ENCODE results near the gene FLOT1. TPM values are rescaled to one million over a fixed set of nuclear protein-coding genes. Genes with fewer than 3 reads are reported as not detected.
A peak's percentile ranks its signal among the peaks of the same experiment; 100 is the strongest.

FLOT1 gene
- total and polyA plus RNA-seq, 9 of the 15 experiments (the other 6 are each of a cell fraction or from before 2014, with no cell fraction given) = 11.7 to 149 (median 118) TPM

- TF ChIP-seq ARID4B (CRISPR knock-in tag; IDR thresholded peaks at IDR 0.05) = 0 out of 2 replicates have a peak, but pooled peaks have one; percentile 1
- TF ChIP-seq ZNF592 (IDR thresholded peaks at IDR 0.05) = no peak
- TF ChIP-seq ZBTB8A (IDR thresholded peaks at IDR 0.05; ENCODE audit: partially characterized antibody) = no peak
- no peak for TF ChIP-seq NELFE (IDR thresholded peaks at IDR 0.05; ENCODE audit: insufficient read depth, insufficient read length)
- no peak for TF ChIP-seq CHAMP1 (IDR thresholded peaks at IDR 0.05)
- TF ChIP-seq RFX5 (IDR thresholded peaks at IDR 0.05; ENCODE audit: low read depth, low read length) = no peak
- no peak for TF ChIP-seq KLF6 (CRISPR knock-in tag; IDR thresholded peaks at IDR 0.05; ENCODE audit: borderline replicate concordance)
- no peak for TF ChIP-seq JUND (IDR thresholded peaks at IDR 0.05; ENCODE audit: borderline replicate concordance, low read depth, low read length)
- TF ChIP-seq JUND (tag; IDR thresholded peaks at IDR 0.05; ENCODE audit: borderline replicate concordance, low read depth, low read length) = no peak
- TF ChIP-seq RBBP5 (IDR thresholded peaks at IDR 0.05; ENCODE audit: borderline replicate concordance, insufficient read depth, low read length, poor library complexity, severe bottlenecking) = peak; percentile 44
- no peak for TF ChIP-seq PTRF (tag; IDR thresholded peaks at IDR 0.05)
- TF ChIP-seq GABPB2 (CRISPR knock-in tag; conservative IDR thresholded peaks at IDR 0.05) = no peak
- no peak for TF ChIP-seq ILK (tag; IDR thresholded peaks at IDR 0.05; ENCODE audit: borderline replicate concordance, low read depth)
- TF ChIP-seq KDM2B (CRISPR knock-in tag; IDR thresholded peaks at IDR 0.05) = no peak; the same call in 1 of the 2 replicates
- TF ChIP-seq SUPT5H (IDR thresholded peaks at IDR 0.05) = no peak
Measured at GRCh38 chr6:30743099-30744053, 889 bp upstream of the FLOT1 start (continued).
